Measurements from ENCODE around the gene SFT2D3.

SFT2D3 gene

DNA sequence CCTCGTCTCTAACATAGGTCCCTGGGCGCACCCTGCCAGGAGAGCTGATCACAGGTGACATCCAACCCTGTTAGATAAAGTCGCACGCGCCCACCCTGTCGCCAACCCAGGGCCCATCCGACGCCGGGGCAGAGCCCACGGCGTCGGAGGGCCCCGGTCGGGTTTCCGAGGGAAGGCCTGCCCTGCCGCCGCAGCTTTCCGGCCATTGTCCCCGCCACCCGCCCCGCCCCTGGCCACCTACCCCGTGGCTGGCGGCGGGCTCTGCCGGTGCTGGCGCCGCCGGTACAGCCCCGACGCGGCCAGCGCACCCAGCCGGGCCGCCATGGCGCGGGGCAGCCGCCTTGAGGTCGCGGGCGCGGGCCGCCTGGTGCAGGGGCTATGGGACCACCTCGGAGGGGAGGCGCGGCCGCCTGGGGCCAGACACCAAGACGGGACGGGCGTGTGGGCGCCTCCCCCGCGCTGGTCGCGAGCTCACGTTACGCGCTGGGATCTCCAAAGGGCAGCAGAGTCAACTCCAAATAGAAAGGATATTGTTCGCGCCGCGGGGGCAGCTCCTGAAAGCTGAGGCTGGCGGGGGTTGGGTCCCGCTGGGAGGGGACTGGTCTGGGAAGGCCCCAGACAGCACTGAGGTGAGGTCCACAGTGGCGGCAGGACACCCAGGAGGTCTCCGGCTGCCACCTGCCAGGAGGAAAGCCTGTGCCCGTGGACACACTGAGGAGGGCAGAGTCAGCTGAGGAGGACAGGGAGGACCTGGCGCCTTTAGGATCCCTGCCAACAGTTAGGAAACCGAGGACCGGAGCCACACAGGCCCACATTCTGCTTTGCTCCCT lies 37.0 kb upstream of the SFT2D3 start:
- no peak for DNase-seq

DNA sequence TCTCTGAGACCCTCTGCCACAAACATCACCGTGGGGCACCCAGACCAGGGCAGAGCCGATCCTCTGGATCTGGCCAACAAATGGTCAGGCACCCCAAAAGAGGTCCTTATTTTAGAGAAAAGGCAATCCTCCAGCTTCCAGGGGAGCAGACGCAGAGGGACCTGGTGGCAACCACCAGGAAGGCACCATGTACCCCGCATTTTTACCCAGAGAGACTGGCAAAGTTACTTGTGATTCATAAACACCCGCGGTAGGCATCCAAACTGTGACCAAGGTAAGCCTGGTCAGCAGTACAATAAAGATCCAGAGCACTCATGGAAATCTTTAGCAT lies 36.4 kb upstream of the SFT2D3 start:
- DNase-seq, result no peak

DNA sequence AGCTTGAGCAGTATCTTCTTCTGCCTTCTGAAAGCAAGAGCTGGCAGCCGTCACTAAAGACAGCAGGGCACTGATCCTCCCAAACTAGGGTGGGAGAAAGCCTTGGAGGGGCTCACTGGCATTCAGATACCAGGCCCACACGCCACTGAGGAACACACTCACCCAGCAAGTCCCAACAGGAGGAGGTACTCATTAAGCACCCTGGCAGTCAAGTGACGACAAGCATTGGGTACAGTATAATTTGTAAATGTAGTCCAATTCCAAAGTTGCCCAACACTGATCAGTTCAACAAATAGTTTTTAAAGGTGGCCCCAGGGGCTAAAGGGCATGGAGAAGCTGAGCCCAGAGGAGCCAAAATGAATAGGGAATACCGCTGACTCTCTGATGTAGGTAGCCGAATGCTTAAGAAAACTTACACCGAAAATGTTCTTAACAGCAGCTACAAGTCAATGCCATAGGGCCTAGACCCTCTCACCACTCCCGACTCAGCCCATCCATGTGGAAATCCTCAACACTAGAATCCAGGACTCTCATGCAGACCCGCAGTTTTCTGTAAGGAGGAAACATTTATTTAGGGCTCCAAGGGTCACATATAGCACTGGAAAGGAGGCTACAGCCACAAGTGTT lies 35.9 kb upstream of the SFT2D3 start:
- DNase-seq, result no peak

DNA sequence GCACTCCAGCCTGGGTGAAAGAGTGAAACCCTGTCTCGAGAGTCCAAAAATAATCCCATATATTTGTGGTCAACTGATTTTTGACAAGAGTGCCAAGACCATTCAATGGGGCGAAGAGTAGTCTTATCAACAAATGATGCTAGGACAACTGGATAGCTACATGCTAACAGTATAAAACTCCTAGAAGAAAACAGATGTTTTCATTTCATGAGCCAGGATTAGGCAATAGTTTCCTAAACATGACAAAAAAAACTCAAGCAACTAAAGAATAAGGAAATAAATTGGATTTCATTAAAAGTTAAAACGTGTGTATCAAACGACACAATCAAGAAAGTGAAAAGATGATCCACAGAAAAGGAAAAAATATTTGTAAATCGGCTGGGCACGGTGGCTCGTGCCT lies 32.2 kb upstream of the SFT2D3 start:
- no peak for DNase-seq

DNA sequence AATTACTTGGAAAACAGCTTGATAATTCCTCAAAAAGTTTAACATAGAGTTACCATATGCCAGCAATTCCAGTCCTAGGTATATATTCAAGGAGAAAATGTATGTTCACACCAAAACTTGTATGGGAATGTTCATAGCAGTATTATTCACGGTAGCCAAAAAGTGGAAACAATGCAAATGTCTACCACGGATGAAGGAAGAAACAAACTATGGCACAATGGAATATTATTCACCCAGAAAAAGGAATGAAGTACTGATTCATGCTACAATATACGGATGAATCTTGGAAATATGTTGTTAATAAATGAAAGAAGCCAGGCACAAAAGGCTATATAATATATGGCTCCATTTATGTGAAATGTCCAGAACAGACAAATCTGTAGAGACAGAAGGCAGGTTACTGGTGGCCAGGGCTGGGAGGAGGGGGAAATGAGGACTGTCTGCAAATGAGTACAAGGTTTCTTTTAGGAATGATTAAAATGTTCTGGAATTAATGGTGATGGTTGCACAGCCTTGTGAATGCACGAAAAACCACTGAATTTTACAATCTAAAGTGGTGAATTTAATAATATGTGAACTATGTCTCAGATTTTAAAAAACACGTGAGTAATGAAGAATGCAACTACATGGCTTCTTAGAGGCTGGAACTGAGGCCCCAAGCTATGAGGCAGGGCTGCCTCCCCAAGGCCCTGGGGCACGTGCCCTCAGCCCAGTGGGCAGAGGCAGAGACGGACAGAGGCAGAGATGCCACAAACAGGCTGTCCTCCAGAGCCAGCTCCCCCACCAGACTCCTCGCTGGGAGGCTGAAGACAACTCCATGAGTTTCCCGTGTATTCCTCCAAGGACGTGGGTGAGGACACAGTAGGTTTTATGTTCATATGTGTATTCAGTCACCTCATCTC lies 31.0 kb upstream of the SFT2D3 start:
- DNase-seq, result no peak

DNA sequence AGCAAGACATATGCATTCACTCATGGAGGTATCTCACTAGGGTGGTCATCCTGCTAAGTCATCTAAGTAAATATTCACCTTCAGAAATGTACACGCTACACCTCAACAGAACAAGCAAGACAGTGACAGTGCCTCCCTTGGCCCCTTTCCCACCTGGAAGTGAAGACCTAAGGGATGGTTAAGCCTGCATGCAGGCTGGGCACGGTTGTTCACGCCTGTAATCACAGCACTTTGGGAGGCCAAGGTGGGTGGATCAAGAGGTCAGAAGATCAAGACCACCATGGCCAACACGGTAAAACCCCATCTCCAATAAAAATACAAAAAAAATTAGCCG lies 30.4 kb upstream of the SFT2D3 start:
- DNase-seq, result no peak

DNA sequence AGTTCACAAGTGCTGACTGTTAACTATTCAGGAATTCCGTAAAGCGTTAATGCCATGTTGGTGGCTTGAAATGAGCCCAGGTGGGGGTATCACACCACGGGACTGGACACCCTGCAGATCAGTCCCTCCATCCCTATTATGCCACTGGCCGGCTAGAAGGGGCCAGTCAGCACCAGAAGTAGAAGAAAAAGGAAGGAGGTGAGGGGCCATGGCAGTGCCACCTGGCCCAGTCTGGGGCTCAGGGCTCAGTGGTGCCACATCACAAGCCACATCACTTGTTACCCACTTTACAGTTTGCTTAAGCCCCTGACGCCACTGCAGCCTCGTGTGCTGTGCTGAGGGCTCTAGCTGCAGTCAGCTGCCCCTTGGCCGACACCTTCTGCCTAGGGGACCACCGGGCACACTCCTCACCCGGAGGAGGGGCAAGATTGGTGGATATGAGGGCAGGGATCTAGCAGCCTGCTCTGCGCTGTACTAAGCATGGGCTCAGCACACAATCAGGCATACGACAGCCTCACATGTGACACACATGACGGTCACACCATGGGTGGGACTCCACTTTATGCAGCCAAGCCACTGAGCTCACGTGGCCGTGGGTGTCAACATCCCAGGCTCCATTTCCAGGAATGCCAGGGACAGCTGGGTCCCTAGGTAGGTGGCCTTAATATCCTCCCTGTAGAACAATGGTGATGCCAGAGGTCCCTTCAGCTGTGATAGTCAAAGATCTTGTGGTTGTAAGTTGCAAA lies 29.6 kb upstream of the SFT2D3 start:
- peak in 1 of 4 experiments; percentile 27 for DNase-seq

DNA sequence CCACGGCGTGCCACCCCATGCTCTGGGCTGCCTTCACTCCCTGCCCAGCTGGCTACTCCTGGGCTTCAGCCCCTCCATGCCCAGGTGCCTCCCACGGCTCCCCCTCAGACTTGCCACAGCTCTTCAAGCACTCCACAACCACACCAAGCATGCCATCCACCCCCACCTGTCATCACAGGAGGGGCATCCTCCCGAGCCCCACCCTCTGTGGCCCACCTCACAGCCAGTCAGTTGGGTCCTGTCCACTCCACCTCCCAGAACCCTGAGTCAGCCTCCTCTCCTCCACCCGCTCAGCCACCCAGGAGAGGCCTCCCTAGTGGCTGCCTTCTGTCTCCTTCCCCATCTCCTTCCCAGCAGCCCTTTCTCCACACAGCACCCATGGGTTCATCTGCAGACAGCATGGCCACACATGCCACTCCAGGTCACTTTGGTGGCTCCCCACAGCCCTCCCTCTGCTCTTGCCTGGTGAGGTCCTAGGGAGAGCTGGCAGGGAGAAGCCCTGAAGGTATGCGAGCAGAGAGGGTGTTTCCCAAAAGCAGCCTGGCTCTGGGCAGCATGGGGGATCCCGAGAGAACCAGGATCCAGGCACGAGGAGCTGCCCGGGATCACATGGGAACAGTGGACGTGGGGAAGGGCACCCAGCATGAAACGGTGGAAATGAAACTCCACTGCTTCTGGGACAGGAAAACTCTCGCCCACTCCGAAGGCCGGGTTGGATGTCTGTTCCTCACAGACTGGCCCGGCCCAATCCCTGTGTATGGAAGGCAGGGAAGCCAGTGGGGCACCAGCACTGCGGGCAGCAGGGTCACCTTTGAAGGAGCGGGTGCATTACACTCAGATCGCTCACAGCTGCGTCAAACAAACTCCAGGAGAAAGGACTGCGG lies 28.7 kb upstream of the SFT2D3 start:
- DNase-seq, result peak in 1 of 4 experiments; percentile 41

DNA sequence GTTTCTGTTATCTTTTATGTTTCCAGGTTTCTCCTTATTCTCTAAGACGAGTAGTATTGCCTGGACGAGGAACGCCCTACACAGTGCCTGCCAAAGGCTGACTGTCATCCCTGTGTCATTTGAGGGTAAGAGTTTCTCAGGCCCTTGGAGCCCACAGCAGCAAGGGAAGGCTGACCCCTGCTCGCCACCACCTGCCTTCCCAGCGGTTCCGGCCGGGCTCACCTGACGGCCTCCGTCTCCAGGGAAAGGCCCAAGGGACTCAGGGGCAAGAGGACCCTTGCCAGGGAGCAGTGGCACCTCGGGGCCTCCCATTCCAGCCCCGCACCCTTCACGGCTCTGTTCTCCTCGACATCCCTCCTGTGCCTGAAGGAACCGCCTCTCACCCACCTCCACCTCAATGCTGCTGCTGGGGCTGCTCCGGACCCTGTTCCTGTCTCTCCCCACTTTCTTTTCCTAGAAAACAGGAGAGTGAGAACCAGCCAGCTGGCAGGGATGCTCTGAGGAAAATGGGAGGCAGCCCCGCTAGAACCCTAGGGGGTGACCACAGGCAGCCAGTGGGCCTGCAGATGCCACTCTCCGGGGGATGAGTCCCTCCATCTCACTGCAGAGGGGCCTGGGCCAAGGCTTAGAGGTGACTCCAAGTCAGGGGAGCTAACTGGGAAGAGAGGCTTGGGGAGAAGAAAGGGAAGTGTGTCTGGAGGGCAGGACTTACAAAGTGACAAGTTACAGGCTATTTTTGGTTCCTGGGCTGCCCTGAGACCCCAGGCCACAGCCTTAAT lies 27.8 kb upstream of the SFT2D3 start:
- peak in 2 of 4 experiments; percentile 10 to 30 for DNase-seq

DNA sequence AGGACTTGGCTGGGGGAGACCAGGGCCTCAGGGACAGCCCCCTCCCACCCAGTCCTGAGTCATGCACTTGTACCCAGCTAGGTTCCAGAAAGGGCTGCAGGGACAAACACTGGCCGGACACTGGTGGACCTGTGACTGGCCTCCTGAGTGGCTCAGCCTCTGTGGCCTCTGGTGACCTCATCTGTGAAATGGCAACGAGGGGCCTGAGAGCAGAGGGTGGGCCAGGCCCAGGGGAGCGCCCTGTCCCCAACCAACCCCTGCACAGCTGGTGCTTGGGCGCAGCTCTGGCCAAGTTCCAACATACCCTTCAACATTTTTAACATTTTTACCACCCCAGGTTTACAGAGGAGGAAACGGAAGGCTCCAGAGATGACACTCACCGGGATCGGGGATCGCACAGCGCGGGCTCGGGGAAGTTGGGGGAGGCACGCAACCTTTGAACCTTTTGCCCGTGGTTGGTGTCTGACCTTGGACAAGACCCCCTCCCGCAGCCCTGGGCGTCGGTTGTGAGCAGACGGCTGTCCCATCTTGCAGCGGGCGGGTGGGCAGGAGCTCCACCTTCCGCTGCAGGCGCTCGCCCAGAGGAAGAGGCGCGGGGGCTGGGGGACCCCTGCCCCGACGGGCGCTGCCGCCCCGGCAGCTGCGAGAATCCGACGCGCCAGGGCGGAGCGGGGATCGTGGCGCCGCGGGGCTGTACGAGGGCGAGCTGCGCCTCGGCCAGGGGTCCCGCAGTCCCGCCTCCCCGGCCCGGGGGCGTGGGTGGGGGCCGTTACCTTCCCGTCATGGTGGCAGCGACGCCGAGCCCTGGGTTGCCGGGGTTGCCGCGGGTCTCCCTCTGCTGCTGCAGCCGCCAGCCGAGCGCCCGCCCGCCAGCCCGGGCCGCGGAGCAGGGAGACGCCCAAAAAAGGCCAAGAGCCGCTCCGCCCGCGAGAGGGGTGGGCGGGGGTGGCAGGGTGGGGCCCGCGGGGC lies 26.8 kb upstream of the SFT2D3 start:
- peak in 3 of 4 experiments; percentile 20 to 52 (median 47) for DNase-seq

DNA sequence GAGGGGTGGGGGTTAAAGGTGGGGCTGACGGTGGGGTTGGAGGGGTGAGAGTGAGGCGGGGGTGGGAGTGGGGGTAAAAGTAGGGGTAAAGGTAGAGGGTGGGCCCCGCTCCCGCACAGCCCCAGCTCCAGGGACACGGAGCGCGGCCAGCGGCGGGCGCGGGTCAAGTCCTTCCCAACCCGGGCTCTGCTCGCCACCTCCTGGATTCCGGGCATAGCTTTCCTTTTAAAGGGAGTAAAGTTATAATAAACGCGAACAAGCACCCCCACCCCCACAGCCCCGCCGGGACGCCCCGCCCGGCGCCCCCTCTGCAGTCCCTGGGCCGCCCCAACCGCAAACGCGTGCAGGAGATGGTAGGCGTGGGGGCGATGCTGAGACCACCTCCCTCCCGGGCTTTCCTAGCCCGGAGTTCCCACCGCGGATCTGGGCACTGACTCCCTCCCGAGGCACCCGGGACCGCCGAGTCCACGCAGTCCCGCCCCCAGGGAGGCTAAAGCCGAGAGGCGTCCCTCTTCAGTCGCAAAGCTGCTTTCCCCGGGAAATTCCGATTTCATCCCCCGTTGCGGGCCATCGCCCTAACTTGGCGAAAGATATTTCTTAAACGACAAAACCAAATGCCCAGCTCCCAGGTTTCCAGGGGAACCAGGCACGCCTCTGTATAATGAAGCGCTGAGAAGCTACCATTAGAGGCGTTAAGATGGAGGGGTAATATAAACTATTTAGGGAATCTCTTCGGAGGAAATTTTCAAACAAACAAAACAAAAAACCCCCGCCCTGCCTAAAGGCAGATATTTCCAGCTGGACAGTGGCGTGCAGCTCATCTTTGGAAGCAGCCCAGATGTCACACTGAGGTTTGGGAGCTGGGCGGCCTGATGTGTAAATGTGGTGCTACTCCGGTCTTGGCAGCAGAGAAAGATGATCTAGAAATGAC lies 25.7 kb upstream of the SFT2D3 start, which contains the start of gene LIMS2:
TSS of gene LIMS2 (minus strand) at position 200 of the 931 bp plus-strand sequence. CDS start 506 bp downstream, outside the sequence.
- peak in 3 of 4 experiments; percentile 15 to 49 (median 31) for DNase-seq

DNA sequence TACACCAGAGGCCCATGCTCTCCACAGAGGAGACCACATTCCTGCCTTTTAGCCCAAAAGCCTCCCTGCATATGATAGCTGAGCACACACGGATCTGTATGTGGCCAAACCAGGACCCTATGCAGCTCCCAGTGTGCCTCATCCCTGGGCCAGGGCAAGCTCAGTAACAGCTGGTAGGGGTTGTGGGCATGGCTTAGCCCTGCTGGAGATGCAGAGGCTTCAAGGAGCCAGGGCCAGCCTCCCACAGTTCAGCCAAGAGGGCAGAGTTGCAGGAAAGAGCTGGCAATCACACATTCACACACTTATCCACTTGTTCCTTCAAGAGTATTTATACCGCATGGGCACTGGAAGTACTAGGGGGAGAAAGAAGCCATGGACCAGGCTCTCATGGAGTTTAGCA lies 24.4 kb upstream of the SFT2D3 start:
- no peak for DNase-seq

DNA sequence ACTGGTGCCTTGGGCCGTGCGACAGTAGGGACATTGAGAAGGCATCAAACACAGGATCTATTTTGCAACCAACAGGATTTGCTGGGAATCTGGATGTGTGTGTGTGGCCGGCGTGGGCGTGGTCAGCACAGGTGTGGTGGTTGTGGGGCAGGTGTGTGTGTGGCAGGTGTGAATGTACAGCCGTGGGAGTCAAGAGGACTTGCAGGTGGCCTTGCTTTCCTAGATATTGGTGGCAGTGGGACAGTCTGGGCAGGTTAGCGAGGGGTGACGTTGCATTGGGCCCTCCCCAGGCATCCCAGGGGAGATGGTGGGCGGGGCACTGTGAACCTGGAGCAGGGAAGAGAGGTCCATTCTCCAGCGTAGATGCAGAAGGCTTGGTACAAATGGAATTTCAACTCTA lies 22.8 kb upstream of the SFT2D3 start:
- DNase-seq, result no peak

DNA sequence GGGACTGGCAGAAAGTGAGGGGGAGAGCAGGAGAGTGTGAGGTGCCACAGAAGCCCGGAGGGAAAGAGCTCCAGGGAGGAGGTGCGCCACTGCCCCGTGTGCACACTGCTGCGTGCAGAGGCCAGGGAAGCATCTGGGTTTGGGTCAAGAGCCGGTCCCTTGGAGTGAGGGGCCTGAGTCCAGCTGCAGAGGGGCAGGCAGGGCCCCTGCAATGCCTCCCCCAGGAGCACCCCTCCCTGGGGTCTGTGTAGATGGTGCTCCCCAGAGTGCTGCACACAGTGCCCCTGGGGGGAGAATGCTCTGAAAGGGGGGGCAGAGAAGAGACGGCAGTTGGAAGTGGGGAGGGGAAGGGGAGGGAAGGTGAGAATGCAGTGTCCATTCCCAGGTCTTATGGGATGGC lies 22.3 kb upstream of the SFT2D3 start:
- no peak for DNase-seq

DNA sequence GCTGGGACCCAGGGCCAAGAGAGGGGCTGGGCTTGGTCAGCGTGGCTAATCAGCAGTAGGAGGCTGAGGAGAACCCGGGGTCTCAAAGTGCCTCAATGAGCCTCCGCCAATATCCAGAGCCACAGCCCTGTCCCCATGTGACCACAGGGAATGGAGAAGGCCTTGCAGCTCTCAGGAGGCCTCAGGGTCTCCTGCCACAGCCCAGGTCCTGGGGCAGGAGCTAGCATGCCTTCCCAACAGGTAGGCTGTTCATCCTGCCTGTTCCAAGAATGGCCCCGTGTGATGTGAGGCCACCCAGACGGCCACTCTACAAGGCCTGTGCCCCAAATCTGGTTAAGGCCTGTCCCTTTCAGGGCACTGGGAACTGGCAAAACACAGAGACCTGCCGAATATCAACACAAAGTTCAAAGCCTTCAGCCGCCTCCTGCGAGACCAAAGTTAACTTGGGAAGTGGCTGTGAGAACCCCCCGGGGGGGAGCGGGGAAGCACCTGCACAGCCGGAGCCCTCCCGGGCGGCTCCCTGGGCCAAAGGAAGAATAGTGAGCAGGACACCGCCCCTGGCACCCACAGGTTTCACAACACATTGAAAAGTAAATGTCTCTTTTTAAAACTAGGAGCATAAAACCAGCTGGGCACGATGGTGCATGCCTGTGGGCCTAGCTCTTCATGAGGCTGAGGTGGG lies 21.5 kb upstream of the SFT2D3 start:
- DNase-seq, result no peak

DNA sequence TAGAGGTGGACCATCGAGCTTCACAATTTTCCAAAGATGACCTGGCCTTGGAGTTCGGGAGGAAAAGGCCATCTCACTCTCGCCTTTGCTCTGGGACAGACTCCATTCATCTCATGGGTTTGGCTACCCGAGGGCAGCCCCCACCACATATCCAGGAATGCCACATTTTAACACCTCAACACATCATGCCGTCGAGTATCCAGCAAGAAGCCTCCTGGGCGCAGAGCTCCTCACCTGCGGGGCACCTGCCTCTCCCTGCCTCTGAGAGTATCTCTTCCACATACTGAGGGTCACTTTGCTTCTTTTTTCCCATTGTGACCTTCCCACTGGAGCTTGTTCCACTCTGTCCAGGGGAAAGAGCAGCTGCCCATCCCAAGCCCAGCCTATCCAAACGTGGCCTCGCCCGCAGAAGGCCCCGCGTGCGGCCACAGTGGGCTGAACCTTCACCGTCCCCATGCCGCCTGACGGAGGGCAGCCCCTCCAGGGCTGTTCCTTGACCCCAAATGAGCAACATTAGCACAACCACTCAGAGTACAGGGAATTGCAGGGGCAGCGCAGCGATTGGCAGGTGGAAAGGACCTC lies 20.5 kb upstream of the SFT2D3 start:
- DNase-seq, result no peak

DNA sequence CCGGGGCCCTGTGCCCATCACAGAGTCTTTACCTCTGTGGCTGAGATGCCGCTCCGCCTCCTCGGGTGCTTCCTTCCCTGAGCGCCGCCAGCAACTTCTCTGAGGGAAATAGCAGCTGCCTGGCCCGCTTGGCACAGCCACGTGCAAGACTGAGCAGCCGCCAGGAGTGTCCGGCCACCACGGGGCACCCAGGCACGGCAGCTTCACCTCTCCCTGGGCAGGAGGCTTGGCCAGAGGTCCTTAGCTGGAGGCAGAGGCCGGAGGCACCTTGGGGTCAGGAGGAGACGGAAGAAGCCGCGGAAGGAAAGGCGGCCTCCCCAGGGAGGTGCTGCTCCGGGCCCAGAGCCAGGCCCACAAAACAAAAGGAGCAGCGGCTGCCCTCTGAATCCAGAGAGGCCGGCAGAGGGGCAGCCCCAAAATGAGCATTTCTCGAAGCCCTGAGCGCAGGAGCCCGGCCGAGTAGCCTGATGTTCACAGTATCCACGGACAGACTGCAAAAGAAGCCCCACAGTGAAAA lies 20.0 kb upstream of the SFT2D3 start:
- DNase-seq, result peak in 2 of 4 experiments; percentile 13 to 35

All from suppressor macrophage (primary cell).